GM12891 (cell line): ENCODE results near the gene HTATIP2.

Experiments
- DNase-seq: peaks from one replicate; pipeline ENCODE4 v3.0.0; 2011; ENCODE audit warnings: low spot score; ENCODE audit not compliant: insufficient read length
- FAIRE-seq: peaks from 2 replicates; lab custom pipeline; 2011; peaks lifted over from hg19 to GRCh38; lab: Jason Lieb, UNC
- PAX5 ChIP-seq: IDR thresholded peaks from 2 replicates; pipeline ENCODE4 v1.6.1; 2011; ENCODE audit warnings: low read length, moderate library complexity, mild to moderate bottlenecking; ENCODE audit not compliant: insufficient read depth, severe bottlenecking
- POLR2A ChIP-seq: IDR thresholded peaks from 2 replicates; pipeline ENCODE4 v1.6.1; 2011; ENCODE audit warnings: low read depth, low read length, control low read depth
- POLR2AphosphoS5 ChIP-seq: IDR thresholded peaks from 2 replicates; pipeline ENCODE4 v1.6.1; 2011; ENCODE audit warnings: low read depth, low read length, control low read depth
- POU2F2 ChIP-seq: IDR thresholded peaks from 2 replicates; pipeline ENCODE4 v1.6.1; 2011; ENCODE audit warnings: low read depth, mild to moderate bottlenecking, control low read depth, low read length, moderate library complexity
- SPI1 ChIP-seq: IDR thresholded peaks from 2 replicates; pipeline ENCODE4 v1.6.1; 2011; ENCODE audit warnings: low read depth, low read length, control low read depth
- TAF1 ChIP-seq: IDR thresholded peaks from 2 replicates; pipeline ENCODE4 v1.6.1; 2011; ENCODE audit warnings: low read depth, low read length, control low read depth

Gene HTATIP2

GRCh38 chr11:20429216-20429615, 65.7 kb downstream of the HTATIP2 start:
- TF ChIP-seq SPI1 (no peak), POLR2AphosphoS5 (no peak), PAX5 (no peak), TAF1 (no peak), POLR2A (no peak), POU2F2 (no peak)
- DNase-seq (no peak), FAIRE-seq (no peak)
